Caki2 (cell line): ENCODE data around the gene OR4E2. TPM values are rescaled to one million over a fixed set of nuclear protein-coding genes. Genes with fewer than 3 reads are reported as not detected.
A peak's percentile ranks its signal among the peaks of the same experiment; 100 is the strongest.
"Not testable (repeated sequence)": the region's sequence is repeated elsewhere in the genome, so short reads cannot be mapped to it uniquely, and the experiment has no call there.

ENCODE experiments used
- DNase-seq: peaks from one replicate; pipeline ENCODE4 v3.0.0-alpha.2; 2015; ENCODE audit warnings: low read depth
- in situ Hi-C: cut with HindIII; loops from 2 replicates; pipeline ENCODE4 v1.10.0; 2016; ENCODE audit warnings: low sequenced_read_pairs, low pct_unique_long_range_greater_than_20kb, mixed read lengths
- total RNA-seq: library from RNA; depleted of rRNA; stranded (reverse); fragments of >200 nt; shearing (Covaris generic); gene quantifications from 2 replicates; pipeline ENCODE4 v1.2.3, GENCODE V29; 2014; ENCODE audit warnings: low replicate concordance; rRNA removed

OR4E2 gene
- not detected in 2 replicates for total RNA-seq

- no peak for DNase-seq
- in situ Hi-C loops: no loop called here
These were observed at the start of gene OR4E2 for GRCh38 chr14:21653331-21653885. OR4E2 (plus strand) TSS chr14:21653835; CDS start chr14:21665083, 11,248 bp downstream.

GRCh38 chr14:21612324-21612723 is 41.3 kb upstream of the OR4E2 start:
- in situ Hi-C loops: no loop called here
- DNase-seq: no peak

GRCh38 chr14:21614240-21614639 is 39.4 kb upstream of the OR4E2 start:
- no peak for DNase-seq
- in situ Hi-C loops: no loop called here

GRCh38 chr14:21617614-21618013 is 36.0 kb upstream of the OR4E2 start:
- in situ Hi-C loops: no loop called here
- DNase-seq: no peak

GRCh38 chr14:21626491-21627230 is 27.0 kb upstream of the OR4E2 start:
- in situ Hi-C loops: no loop called here
- no peak for DNase-seq

- in situ Hi-C loops: not testable (repeated sequence)
These were observed 23.1 kb upstream of the OR4E2 start for GRCh38 chr14:21630503-21630902.

GRCh38 chr14:21631084-21631483 is 22.6 kb upstream of the OR4E2 start:
- no peak for DNase-seq
- in situ Hi-C loops: no loop called here

More at GRCh38 chr14:21630503-21630902, 23.1 kb upstream of the OR4E2 start:
- not testable (repeated sequence) for DNase-seq

GRCh38 chr14:21634840-21635239 is 18.8 kb upstream of the OR4E2 start, which contains the start of gene OR10G2:
OR10G2 (minus strand) TSS chr14:21634940; CDS start chr14:21634842, 98 bp downstream.
- DNase-seq: no peak
- in situ Hi-C loops: no loop called here

- no peak for DNase-seq
- in situ Hi-C loops: no loop called here
These were observed 11.0 kb upstream of the OR4E2 start for GRCh38 chr14:21642683-21643082.

GRCh38 chr14:21643407-21643806 is 10.2 kb upstream of the OR4E2 start:
- in situ Hi-C loops: no loop called here
- no peak for DNase-seq

- DNase-seq: peak; percentile 2
- in situ Hi-C loops: no loop called here
These were observed 6.3 kb upstream of the OR4E2 start for GRCh38 chr14:21647380-21647779.

- in situ Hi-C loops: no loop called here
- DNase-seq: no peak
These were observed 1.3 kb upstream of the OR4E2 start for GRCh38 chr14:21652209-21652808.

- in situ Hi-C loops: no loop called here
- no peak for DNase-seq
These were observed 580 bp downstream of the OR4E2 start for GRCh38 chr14:21654215-21654614.

- DNase-seq: no peak
- in situ Hi-C loops: no loop called here
These were observed 3.3 kb downstream of the OR4E2 start for GRCh38 chr14:21656980-21657379.

- in situ Hi-C loops: no loop called here
- peak; percentile 20 for DNase-seq
These were observed 14.7 kb downstream of the OR4E2 start for GRCh38 chr14:21668377-21668776.

GRCh38 chr14:21669284-21669683 is 15.6 kb downstream of the OR4E2 start:
- in situ Hi-C loops: no loop called here
- DNase-seq: no peak

GRCh38 chr14:21671371-21671770 is 17.7 kb downstream of the OR4E2 start:
- in situ Hi-C loops: no loop called here

GRCh38 chr14:21672116-21672515 is 18.5 kb downstream of the OR4E2 start:
- in situ Hi-C loops: no loop called here
- no peak for DNase-seq

More at GRCh38 chr14:21671371-21671770, 17.7 kb downstream of the OR4E2 start:
- DNase-seq: no peak

GRCh38 chr14:21673718-21674117 is 20.1 kb downstream of the OR4E2 start, which contains the start of gene OR4E1:
OR4E1 (minus strand) TSS chr14:21673818; CDS start chr14:21670935, 2,883 bp downstream.
- no peak for DNase-seq
- in situ Hi-C loops: no loop called here
